MCF 10A (cell line): ENCODE results near the gene CEACAM16. TPM values are rescaled to one million over a fixed set of nuclear protein-coding genes. Genes with fewer than 3 reads are reported as not detected.

Experiments
- BruUV-seq: library from RNA; stranded (reverse); fragments of 400-500 nt; replicated peaks from 2 replicates; lab custom pipeline; 2021; lab: Mats Ljungman, UMichigan
- CTCF ChIA-PET: fragments of 300-600 bp; sonication (Branson Sonifier 250); formaldehyde crosslinking; extraction: SDS; loops from one replicate; lab custom pipeline; 2021; ENCODE audit warnings: antibody characterized with exemption, inconsistent platforms; lab: Yijun Ruan, JAX
- POLR2A ChIA-PET: fragments of 300-600, 350-650 bp; sonication (Branson Sonifier 250); formaldehyde crosslinking; extraction: SDS; loops from one replicate; lab custom pipeline; 2020; ENCODE audit warnings: antibody characterized with exemption, inconsistent platforms; lab: Yijun Ruan, JAX
- DNase-seq: peaks from one replicate; pipeline ENCODE4 v3.0.0-alpha.2; 2018; ENCODE audit not compliant: unreplicated experiment
- H3K27ac Mint-ChIP-seq: one replicate; pipeline ENCODE4 v1.8.0; 2022; ENCODE audit warnings: mild to moderate bottlenecking, low read depth, mixed read lengths; ENCODE audit not compliant: unreplicated experiment
- H3K27me3 Mint-ChIP-seq: one replicate; pipeline ENCODE4 v1.8.0; 2022; ENCODE audit warnings: mixed read lengths; ENCODE audit not compliant: insufficient read depth, unreplicated experiment
- H3K36me3 Mint-ChIP-seq: one replicate; pipeline ENCODE4 v1.8.0; 2022; ENCODE audit warnings: mild to moderate bottlenecking, moderate library complexity, mixed read lengths; ENCODE audit not compliant: insufficient read depth, unreplicated experiment
- H3K4me1 Mint-ChIP-seq: one replicate; pipeline ENCODE4 v1.8.0; 2022; ENCODE audit warnings: mixed read lengths; ENCODE audit not compliant: insufficient read depth, unreplicated experiment
- H3K4me3 Mint-ChIP-seq: one replicate; pipeline ENCODE4 v1.8.0; 2022; ENCODE audit warnings: mild to moderate bottlenecking, moderate library complexity, mixed read lengths; ENCODE audit not compliant: unreplicated experiment
- H3K9me3 Mint-ChIP-seq: one replicate; pipeline ENCODE4 v1.8.0; 2022; ENCODE audit warnings: mixed read lengths; ENCODE audit not compliant: unreplicated experiment
- intact Hi-C: fragments of 100-400 bp; cut with micrococcal nuclease; formaldehyde crosslinking; loops from 2 replicates; pipeline ENCODE4 v1.14.1; 2022
- total RNA-seq: library from RNA; stranded (reverse); gene quantifications from 2 replicates; pipeline ENCODE4 v1.2.3, GENCODE V29; 2022
- TF ChIP-seq, protein P1 (sequence below): fragments of 200-600 bp; IDR thresholded peaks from one replicate; pipeline ENCODE4 v1.8.0; 2022; ENCODE audit warnings: antibody characterized with exemption, mild to moderate bottlenecking; ENCODE audit not compliant: unreplicated experiment

The CEACAM16 gene
- total RNA-seq, 1 experiment from 2014 or later = not detected

DNA sequence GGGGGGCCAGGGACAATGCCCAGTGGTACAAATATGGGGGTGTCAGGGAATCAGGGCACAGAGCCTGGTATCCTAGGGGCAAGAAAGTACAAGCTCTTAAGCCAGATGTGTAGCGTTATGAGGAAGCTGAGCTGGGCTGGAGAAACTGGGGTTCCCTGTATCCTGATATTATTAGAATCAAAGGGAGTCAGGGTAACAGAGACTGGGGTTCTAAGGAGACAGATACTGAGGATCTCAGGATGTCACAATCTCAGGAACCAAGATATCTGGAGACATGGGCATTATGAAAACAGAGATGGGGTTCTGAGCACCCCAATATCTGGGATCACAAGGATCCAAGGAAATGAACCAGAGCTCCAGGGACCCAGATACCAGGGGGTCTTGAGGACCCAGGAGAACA lies 50.3 kb downstream of the CEACAM16 start:
- BruUV-seq = TSS peak; percentile 45
- H3K27ac Mint-ChIP-seq = peak overlapping the region; percentile 87

DNA sequence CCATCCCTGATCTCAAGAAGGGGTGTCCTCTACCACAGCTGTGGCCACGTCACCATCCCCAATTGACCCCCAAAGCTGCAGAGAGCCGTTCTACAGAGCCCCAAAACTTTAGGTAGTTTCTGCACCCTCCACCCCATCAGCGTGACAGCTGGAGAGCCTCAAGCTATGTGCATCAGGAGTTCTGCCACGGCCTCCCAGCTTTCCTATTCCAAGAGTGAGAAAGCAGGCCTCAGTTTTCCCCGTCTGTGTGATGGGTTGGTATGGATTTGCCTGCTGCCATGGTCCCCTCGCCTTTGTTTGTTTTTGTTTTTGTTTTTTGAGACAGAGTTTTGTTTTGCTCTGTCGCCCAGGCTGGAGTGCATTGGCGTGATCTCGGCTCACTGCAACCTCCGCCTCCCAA lies 51.0 kb downstream of the CEACAM16 start:
- no TSS peak for BruUV-seq
- Mint-ChIP-seq H3K36me3 (peaks cover 57% of the 10 kb centered on the region), H3K4me1 (peaks cover 66% of the 10 kb centered on the region), H3K27ac (peak overlapping the region; percentile 87), H3K4me3 (peak overlapping the region; percentile 83), H3K27me3 (no peaks in the 10 kb centered on the region), H3K9me3 (no peaks in the 10 kb centered on the region)
- ChIA-PET CTCF (interaction anchor here (1.2 to 4.4 kb wide), 4 partner anchors 15 to 26 kb away, joined by 3 to 30 read pairs (median 5); no protein-coding TSS in a partner anchor), POLR2A (interaction anchor here (0.6 to 1.6 kb wide), 4 partner anchors 9 to 56 kb away, joined by 3 to 12 read pairs (median 6); no protein-coding TSS in a partner anchor)
- intact Hi-C loops = loop anchor here (10.0 kb wide), 1 partner anchor 985 kb away; no protein-coding TSS in a partner anchor
- no peak for DNase-seq
- TF ChIP-seq, protein P1, sequence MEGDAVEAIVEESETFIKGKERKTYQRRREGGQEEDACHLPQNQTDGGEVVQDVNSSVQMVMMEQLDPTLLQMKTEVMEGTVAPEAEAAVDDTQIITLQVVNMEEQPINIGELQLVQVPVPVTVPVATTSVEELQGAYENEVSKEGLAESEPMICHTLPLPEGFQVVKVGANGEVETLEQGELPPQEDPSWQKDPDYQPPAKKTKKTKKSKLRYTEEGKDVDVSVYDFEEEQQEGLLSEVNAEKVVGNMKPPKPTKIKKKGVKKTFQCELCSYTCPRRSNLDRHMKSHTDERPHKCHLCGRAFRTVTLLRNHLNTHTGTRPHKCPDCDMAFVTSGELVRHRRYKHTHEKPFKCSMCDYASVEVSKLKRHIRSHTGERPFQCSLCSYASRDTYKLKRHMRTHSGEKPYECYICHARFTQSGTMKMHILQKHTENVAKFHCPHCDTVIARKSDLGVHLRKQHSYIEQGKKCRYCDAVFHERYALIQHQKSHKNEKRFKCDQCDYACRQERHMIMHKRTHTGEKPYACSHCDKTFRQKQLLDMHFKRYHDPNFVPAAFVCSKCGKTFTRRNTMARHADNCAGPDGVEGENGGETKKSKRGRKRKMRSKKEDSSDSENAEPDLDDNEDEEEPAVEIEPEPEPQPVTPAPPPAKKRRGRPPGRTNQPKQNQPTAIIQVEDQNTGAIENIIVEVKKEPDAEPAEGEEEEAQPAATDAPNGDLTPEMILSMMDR = no peak

More for the DNA sequence above, 50.3 kb downstream of the CEACAM16 start:
- ChIA-PET POLR2A (interaction anchor here (0.6 to 1.6 kb wide), 7 partner anchors 8 to 175 kb away, joined by 3 to 12 read pairs (median 5); no protein-coding TSS in a partner anchor), CTCF (interaction anchor here (0.5 to 1.2 kb wide), 6 partner anchors 18 to 793 kb away, joined by 3 to 6 read pairs (median 4); no protein-coding TSS in a partner anchor)
- peak overlapping the region; percentile 83 for H3K4me3 Mint-ChIP-seq
- peaks cover 50% of the 10 kb centered on the region for H3K36me3 Mint-ChIP-seq
- H3K27me3 Mint-ChIP-seq = no peaks in the 10 kb centered on the region
- TF ChIP-seq, protein P1 = no peak
- intact Hi-C loops = loop anchor here (10.0 kb wide), 1 partner anchor 984 kb away; no protein-coding TSS in a partner anchor
- H3K4me1 Mint-ChIP-seq = peaks cover 61% of the 10 kb centered on the region
- H3K9me3 Mint-ChIP-seq = no peaks in the 10 kb centered on the region
- DNase-seq = no peak

DNA sequence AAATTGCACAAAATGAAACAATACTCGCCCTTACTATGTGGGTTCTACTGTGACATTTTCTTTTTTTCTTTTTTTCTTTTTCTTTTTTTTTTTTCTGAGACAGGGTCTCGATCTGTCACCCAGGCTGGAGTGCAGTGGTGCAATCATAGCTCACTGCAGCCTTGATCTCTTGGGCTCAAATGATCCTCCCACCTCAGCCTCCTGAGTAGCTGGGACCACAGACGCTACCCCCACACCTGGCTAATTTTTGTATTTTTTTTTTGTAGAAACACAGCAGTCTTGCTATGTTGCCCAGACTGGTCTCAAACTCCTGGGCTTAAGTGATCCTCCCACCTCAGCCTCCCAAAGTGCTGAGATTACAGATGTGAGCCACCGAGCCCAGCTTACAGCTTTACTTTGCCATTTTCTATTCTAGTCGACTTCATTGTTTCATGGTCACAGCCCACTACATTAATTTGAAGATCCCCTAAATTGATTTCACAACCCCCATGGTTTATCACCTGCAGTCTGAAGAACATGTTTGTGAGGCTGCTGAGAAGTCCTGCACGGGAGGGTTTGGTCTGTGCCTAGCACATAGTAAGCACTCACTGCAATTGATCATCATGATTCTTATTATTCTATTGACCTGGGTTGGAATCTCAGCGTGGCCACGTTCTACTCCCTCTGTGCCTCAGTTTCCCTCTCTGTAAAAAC lies 53.3 kb downstream of the CEACAM16 start:
- peaks cover 48% of the 10 kb centered on the region for H3K4me1 Mint-ChIP-seq
- peak overlapping the region; percentile 83 for H3K4me3 Mint-ChIP-seq
- ChIA-PET POLR2A (interaction anchor here (0.9 to 2.2 kb wide), 4 partner anchors 10 to 28 kb away, joined by 4 to 28 read pairs (median 8); no protein-coding TSS in a partner anchor), CTCF (interaction anchor here (0.6 to 4.4 kb wide), 6 partner anchors 9 to 95 kb away, joined by 3 to 30 read pairs (median 6); no protein-coding TSS in a partner anchor)
- H3K27me3 Mint-ChIP-seq = no peaks in the 10 kb centered on the region
- H3K9me3 Mint-ChIP-seq = no peaks in the 10 kb centered on the region
- no peak overlapping the region for H3K27ac Mint-ChIP-seq
- intact Hi-C loops = loop anchor here (2.0 kb wide), 1 partner anchor 19 kb away; no protein-coding TSS in a partner anchor
- no peak for DNase-seq
- BruUV-seq = TSS peak; percentile 0
- TF ChIP-seq, protein P1 = no peak
- H3K36me3 Mint-ChIP-seq = peaks cover 77% of the 10 kb centered on the region
